Small intestine (tissue), 7 donors: ENCODE results near the gene PRAC2. TPM values are rescaled to one million over a fixed set of nuclear protein-coding genes. Genes with fewer than 3 reads are reported as not detected.

Source experiments
- DNase-seq, 2 donors: peaks; one replicate each; pipeline versions ENCODE4 v3.0.0 to v3.0.0-alpha.2; 2013
- FAIRE-seq: peaks from 2 replicates; lab custom pipeline; 2012; peaks lifted over from hg19 to GRCh38; lab: Jason Lieb, UNC
- H3K27ac ChIP-seq, 3 donors: one replicate each; pipeline ENCODE4 v1.5.1; 2013; ENCODE audit warnings: low read length in 2 of 3, mild to moderate bottlenecking in 2 of 3, control low read depth in 1 of 3, inconsistent platforms in 1 of 3, low read depth in 1 of 3, moderate library complexity in 1 of 3
- H3K27me3 ChIP-seq, 3 donors: one replicate each; pipeline ENCODE4 v1.6.1; 2013; ENCODE audit warnings: low read length in 3 of 3, inconsistent platforms in 1 of 3; ENCODE audit not compliant: control insufficient read depth in 3 of 3, insufficient read depth in 3 of 3
- H3K36me3 ChIP-seq, 3 donors: one replicate each; pipeline ENCODE4 v1.6.1; 2013; ENCODE audit warnings: low read length in 3 of 3, inconsistent platforms in 1 of 3, low read depth in 1 of 3, mild to moderate bottlenecking in 1 of 3, moderate library complexity in 1 of 3; ENCODE audit not compliant: control insufficient read depth in 3 of 3, insufficient read depth in 2 of 3
- H3K4me1 ChIP-seq, 3 donors: one replicate each; pipeline ENCODE4 v1.6.1; 2013; ENCODE audit warnings: low read length in 2 of 3, inconsistent platforms in 1 of 3, low read depth in 1 of 3, mild to moderate bottlenecking in 1 of 3, moderate library complexity in 1 of 3; ENCODE audit not compliant: control insufficient read depth in 3 of 3, insufficient read depth in 2 of 3
- H3K4me3 ChIP-seq, 3 donors: one replicate each; pipeline ENCODE4 v1.5.1; 2013; ENCODE audit warnings: low read length in 3 of 3, control low read depth in 1 of 3, inconsistent platforms in 1 of 3, low read depth in 1 of 3, mild to moderate bottlenecking in 1 of 3, moderate library complexity in 1 of 3
- H3K9me3 ChIP-seq, 2 donors: one replicate each; pipeline ENCODE4 v1.6.1; 2013; ENCODE audit warnings: low read depth in 1 of 2, low read length in 1 of 2; ENCODE audit not compliant: control insufficient read depth in 2 of 2, insufficient read depth in 1 of 2
- WGBS, 3 donors: extraction: QIAGEN DNeasy Blood & Tissue Kit; methylation state at CpG; one replicate each; pipeline ENCODE4 v1.1.7; 2013; 5-methylcytosine and 5-hydroxymethylcytosine counted together
- polyA plus RNA-seq, 4 donors: library from polyadenylated mRNA; stranded (reverse) in 3 of 4; unstranded in 1 of 4; fragments of 200-250 nt in 3 of 4; fragments of 120-200 nt in 1 of 4; gene quantifications; one replicate each; pipeline versions ENCODE4 v1.2.1 to v1.2.3, GENCODE V29; 2013
- donor health status: healthy with polysubstance abuse.
- donor health status: control.
- donor health status: control.
- donor health status: Bipolar disorder and iron deficiency.
- donor health status: healthy.

PRAC2 gene
- polyA plus RNA-seq, 4 donors, result not detected

GRCh38 chr17:48770954-48771353, 48.0 kb downstream of the PRAC2 start:
- DNase-seq, result no peak
- Histone ChIP-seq H3K36me3 (no peaks in the 10 kb centered on the region), H3K9me3 (peaks cover 0 to 2% of the 10 kb centered on the region in 2 donors), H3K4me3 (no peak overlapping the region), H3K4me1 (no peaks in the 10 kb centered on the region), H3K27me3 (no peaks in the 10 kb centered on the region), H3K27ac (no peak overlapping the region)
- WGBS, 3 donors, result 61 to 73% (median 61%) methylated on average over 3 of the region's 3 CpGs
- no peak for FAIRE-seq

- peaks cover 0 to 5% of the 10 kb centered on the region in 2 donors for H3K9me3 ChIP-seq
- no peak overlapping the region for H3K27ac ChIP-seq
- 69 to 81% (median 70%) methylated on average over 3 of the region's 3 CpGs for WGBS, 3 donors
- no peaks in the 10 kb centered on the region for H3K27me3 ChIP-seq
- DNase-seq (no peak), FAIRE-seq (no peak)
- no peaks in the 10 kb centered on the region for H3K36me3 ChIP-seq
- no peak overlapping the region for H3K4me3 ChIP-seq
- H3K4me1 ChIP-seq, result no peaks in the 10 kb centered on the region
Observed at GRCh38 chr17:48773245-48773644, 50.3 kb downstream of the PRAC2 start.

Other genes with a start within 250 kb of the PRAC2 start
- not detected for gene HOXB1, start 192.2 kb upstream of the PRAC2 start, polyA plus RNA-seq
- gene HOXB2, start 178.1 kb upstream of the PRAC2 start, polyA plus RNA-seq, result 1 to 10 TPM in 3 of 4 donors, under 1 TPM in 1; 0.89 to 9.5 (median 6.2) TPM
- 1 to 10 TPM in 2 of 4 donors, under 1 TPM in 1, not detected in 1; 0.27 to 3.1 (median 2.2) TPM for gene HOXB4, start 144.8 kb upstream of the PRAC2 start, polyA plus RNA-seq
- 10 to 100 TPM in 1 of 4 donors, 1 to 10 TPM in 2, not detected in 1; 1.4 to 19.6 (median 5.7) TPM for gene HOXB3, start 132.9 kb upstream of the PRAC2 start, polyA plus RNA-seq
- 1 to 10 TPM in 2 of 4 donors, not detected in 2; 5.8 to 9.8 TPM for gene HOXB5, start 129.4 kb upstream of the PRAC2 start, polyA plus RNA-seq
- gene HOXB6, start 118.2 kb upstream of the PRAC2 start, polyA plus RNA-seq, result 10 to 100 TPM in 1 of 4 donors, 1 to 10 TPM in 2, under 1 TPM in 1; 0.45 to 17.5 (median 4.0) TPM
- 10 to 100 TPM in 1 of 4 donors, 1 to 10 TPM in 2, not detected in 1; 4.3 to 13.9 (median 4.9) TPM for gene HOXB7, start 112.2 kb upstream of the PRAC2 start, polyA plus RNA-seq
- 1 to 10 TPM in 1 of 4 donors, under 1 TPM in 1, not detected in 2; 0.12 to 2.9 TPM for gene HOXB8, start 107.9 kb upstream of the PRAC2 start, polyA plus RNA-seq
- 10 to 100 TPM in 1 of 4 donors, under 1 TPM in 2, not detected in 1; 0.07 to 16.7 (median 0.54) TPM for gene HOXB9, start 96.8 kb upstream of the PRAC2 start, polyA plus RNA-seq
- gene PRAC1, start 667 bp upstream of the PRAC2 start, polyA plus RNA-seq, result not detected
- under 1 TPM in 1 of 4 donors, not detected in 3; 0.22 TPM for gene HOXB13, start 5.6 kb downstream of the PRAC2 start, polyA plus RNA-seq
- gene TTLL6, start 94.0 kb downstream of the PRAC2 start, polyA plus RNA-seq, result 1 to 10 TPM; 1.6 to 4.2 (median 2.9) TPM
- gene CALCOCO2, start 107.8 kb downstream of the PRAC2 start, polyA plus RNA-seq, result 100 to 1,000 TPM in 1 of 4 donors, 10 to 100 TPM in 3; 72.1 to 170 (median 87.8) TPM
- 100 to 1,000 TPM; 177 to 579 (median 438) TPM for gene ATP5MC1, start 169.6 kb downstream of the PRAC2 start, polyA plus RNA-seq
- 10 to 100 TPM; 39.1 to 67.7 (median 43.7) TPM for gene UBE2Z, start 185.2 kb downstream of the PRAC2 start, polyA plus RNA-seq
- 100 to 1,000 TPM in 3 of 4 donors, 10 to 100 TPM in 1; 96.3 to 159 (median 151) TPM for gene SNF8, start 221.7 kb downstream of the PRAC2 start, polyA plus RNA-seq
- 100 to 1,000 TPM in 1 of 4 donors, 10 to 100 TPM in 2, not detected in 1; 40.0 to 167 (median 65.1) TPM for gene GIP, start 245.4 kb downstream of the PRAC2 start, polyA plus RNA-seq